GM21447 (cell line): ENCODE data around the gene PHACTR3.
A peak's percentile ranks its signal among the peaks of the same experiment; 100 is the strongest.

Source experiments
- ATAC-seq: cut with Tn5 transposase; IDR thresholded peaks from one replicate; pipeline ENCODE4 v1.9.1; 2021; ENCODE audit not compliant: unreplicated experiment

Gene PHACTR3

DNA sequence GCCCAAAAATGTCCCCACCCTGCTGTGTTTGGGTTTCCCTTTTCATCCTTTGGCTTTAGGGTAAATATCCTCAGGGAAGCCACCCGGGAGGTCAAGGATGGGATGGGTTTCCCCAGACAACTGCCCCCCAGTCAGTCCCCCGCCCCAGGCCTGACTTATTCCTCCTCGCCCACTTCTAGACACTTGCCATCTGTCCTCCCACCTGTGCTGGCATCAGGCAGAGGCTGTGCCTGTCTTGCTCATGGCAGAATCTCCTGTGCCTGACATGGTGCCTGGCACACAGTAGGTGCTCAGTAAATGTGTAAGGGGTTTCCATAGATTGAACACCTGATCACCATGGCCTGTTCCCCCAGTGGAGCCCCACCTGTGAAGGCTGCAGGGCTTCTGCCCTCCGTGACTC, 141.8 kb downstream of the PHACTR3 start:
- ATAC-seq: no peak

GRCh38 chr20:59747671-59748515, 143.6 kb downstream of the PHACTR3 start:
- no peak for ATAC-seq

- ATAC-seq: no peak
These were observed 144.4 kb downstream of the PHACTR3 start for GRCh38 chr20:59748619-59749191.

- no peak for ATAC-seq
These were observed 145.0 kb downstream of the PHACTR3 start for GRCh38 chr20:59749301-59749700.

DNA sequence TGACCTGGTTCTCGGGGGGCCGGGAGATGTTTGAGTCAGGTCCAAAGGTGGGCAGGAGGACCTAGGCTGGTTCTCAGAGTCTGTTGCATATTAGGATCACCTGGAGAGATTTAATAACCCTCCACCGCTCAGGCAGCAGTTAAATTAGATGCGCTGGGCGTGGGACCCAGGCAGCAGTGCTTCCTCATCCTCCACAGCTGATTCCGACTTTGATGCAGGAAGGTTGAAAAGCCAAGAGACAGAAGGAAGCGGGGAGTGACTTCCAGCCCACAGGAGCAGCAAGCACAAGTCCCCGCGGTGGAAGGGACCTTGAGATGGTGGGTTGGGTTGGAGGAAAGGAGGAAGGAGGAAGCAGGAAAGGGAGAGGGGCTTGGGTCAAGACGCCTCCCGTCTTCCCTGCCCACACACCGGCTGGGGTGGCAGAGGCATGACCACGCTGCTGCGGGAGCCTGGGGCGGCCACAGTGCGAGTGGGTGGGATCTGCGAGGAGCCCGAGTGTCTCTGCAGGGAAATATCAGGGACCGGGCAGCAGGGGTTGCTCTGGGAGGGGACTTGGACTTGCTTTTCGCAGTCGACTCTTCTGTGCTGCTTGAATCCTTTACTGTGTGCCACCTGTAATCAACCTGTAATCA, 146.0 kb downstream of the PHACTR3 start:
- ATAC-seq: no peak

- ATAC-seq: no peak
These were observed 146.9 kb downstream of the PHACTR3 start for GRCh38 chr20:59751075-59751711.

DNA sequence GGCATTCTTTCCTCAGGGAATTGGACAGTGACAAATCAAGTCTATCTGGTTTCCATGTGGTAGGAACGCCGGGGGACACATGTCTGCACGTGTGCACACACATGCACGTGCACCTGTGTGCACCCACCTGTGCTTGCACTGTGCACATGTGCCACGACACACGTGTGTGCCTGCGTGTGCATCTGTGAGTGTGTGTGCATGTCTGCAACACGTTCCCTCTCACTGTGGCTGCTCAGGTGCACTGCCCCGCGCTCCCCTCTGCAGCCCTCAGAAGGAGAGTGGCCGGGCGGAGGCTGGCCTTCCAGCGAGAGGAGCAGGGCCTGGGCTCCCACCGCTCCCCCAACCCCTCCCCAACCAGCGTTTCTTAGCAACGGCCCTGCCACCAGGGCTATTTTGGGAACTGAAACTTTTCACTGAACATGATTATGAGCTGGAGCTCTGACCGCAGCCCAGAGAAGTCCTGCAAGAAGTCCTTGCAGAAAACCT, 147.8 kb downstream of the PHACTR3 start:
- peak; percentile 80 for ATAC-seq

- peak; percentile 47 for ATAC-seq
These were observed 148.5 kb downstream of the PHACTR3 start for GRCh38 chr20:59752704-59753460.

DNA sequence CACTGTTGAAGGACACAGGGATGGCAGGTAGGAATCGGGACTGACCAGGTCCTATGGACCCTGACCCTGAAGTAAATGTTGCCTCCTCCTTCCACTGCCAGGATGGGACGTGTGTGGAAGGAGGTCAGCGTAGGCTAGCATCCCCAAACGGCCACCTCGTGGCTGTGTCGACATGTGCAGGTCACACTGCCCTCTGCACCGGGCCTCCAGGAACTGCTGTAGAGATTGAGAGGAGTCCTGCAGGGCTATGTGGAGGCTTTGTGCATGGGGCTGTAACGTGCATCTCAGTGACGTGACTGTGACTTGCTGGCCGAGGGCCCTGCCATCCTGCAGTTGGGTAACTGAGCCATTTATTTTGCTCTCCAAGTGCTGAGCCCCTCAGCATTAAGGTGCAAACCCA, 149.5 kb downstream of the PHACTR3 start:
- ATAC-seq: no peak

GRCh38 chr20:59754551-59754950, 150.2 kb downstream of the PHACTR3 start:
- ATAC-seq: no peak

GRCh38 chr20:59756241-59756640, 151.9 kb downstream of the PHACTR3 start:
- no peak for ATAC-seq

DNA sequence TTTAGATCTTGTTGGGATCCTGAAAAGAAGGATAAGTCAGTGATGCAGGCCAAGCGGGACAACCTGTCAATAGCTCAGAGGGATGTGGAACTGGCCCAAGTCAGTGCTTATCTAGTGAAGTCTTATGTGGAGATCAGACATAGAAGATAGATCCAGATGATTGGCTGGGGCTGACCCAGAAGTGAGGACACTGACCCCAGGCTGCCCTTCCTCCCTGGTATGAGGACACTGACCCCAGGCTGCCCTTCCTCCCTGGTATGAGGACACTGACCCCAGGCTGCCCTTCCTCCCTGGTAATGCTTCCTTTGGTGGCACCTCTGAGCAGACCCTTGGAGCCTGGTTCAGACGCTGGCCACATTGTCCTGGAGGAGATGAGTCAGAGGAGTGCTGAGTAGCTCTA, 159.7 kb downstream of the PHACTR3 start:
- ATAC-seq: no peak

DNA sequence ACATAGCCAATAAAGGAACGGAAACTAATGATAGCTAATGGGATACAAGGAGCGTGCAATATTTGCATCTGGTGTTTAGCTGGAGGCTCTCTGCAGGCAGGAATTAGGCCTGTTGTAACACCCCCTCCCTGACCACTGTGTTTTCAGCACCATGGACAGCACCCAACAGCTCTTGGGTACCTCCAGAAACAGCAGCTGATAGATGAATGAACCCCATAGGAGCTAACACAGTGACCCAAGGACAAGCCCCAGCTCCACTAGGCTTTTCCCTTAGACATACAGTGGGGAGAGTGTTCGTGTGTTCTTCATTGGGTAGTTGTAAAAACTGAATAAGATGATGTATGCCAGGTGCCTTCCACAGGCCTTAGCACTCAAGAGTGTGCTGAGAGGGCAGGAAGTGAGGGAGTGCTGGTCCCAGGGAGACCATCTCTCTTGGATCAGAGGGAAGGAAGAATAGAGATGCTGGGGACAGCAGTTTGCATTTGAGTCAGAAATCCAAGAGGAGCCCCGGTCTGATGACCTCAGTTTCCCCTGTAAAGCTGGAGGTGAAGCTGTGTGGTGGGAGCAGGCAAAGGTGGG, 161.3 kb downstream of the PHACTR3 start:
- no peak for ATAC-seq

- no peak for ATAC-seq
These were observed 163.3 kb downstream of the PHACTR3 start for GRCh38 chr20:59767656-59768055.

DNA sequence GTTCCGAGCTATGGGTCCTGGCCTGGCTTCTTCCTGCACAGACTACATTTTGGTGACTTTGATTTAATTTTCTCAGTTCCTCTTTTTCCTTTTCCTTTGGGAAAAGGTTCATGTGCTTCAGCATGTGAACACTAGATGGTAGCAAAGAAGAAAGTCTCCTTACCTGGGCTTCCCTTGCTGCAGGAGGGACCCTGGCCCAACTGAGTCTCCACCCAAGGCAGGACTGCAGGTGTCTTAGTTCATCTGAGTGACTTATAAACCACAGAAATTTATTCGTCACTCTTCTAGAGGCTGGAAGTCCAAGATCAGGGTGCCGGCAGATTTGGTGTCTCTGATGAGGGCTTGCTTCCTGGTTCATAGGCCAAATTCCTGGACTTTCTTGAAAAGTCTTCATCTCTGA, 165.9 kb downstream of the PHACTR3 start:
- no peak for ATAC-seq

DNA sequence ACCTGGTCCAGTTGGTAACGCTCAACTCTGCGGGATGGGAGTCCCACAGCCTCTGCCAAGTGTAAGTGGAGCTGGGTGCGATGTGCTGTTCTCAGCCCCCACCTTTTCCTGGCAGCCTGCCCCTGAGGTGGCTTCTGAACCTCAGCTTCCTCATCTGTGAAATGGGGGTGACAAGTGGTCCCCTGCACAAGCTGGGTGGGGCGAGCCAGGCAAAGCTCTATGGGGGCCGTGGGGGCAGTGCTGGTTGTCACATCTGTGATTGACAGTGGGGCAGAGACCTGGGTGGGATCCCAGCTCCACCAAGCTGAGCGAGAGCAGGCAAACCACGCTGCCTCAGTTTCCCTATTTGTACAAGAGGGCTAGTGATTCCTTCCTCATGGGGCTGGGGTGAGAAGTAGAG, 166.5 kb downstream of the PHACTR3 start:
- no peak for ATAC-seq

DNA sequence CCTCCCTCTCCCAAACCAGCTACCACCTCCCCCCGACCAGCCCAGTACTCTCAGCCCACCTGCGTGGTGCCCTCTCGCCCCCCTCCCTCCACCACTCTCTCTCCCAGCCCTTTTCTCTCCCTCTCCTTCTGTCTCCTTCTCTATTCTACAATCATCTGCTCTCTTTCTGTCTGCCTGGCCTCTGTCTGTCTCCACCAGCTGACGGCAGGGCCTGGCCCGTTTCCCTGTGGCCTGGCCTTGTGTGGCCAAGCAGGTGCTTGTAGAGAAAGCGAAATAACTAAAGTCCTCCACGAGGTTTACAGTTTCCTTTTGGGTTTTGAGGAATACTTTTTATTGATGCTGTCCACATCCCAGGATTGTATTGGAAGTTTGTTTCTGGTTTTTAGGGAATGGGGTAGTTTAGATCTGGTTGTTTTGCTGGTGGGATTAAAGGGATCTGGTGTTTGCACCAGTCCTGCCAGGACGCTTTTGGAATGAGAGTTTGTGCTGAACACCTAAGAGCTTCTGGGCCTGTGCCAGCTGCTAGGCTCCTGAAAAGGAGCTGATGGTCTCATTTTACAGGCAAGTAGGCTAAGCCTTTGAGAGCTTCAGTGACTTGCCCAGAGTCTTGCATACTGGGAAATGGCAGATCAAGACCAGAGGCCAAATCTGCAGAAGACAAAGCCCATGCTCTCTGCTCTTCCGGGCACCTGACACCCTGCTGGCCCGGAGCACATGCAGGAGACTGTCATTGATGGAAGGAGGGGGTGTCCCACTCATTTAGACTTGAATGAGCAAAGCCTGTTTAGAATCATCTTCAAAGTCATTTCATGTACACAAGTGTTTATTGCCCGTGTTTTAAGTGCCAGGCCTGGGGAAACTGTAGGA, 167.4 kb downstream of the PHACTR3 start:
- ATAC-seq: no peak

- no peak for ATAC-seq
These were observed 168.0 kb downstream of the PHACTR3 start for GRCh38 chr20:59772373-59772705.
